HG02938 (cell line): Measurements from ENCODE around the gene GPRC5B.

Source experiments
- ATAC-seq: cut with Tn5 transposase; IDR thresholded peaks from one replicate; pipeline ENCODE4 v1.9.1; 2021; ENCODE audit warnings: mild to moderate bottlenecking, moderate library complexity; ENCODE audit not compliant: unreplicated experiment

The GPRC5B gene

GRCh38 chr16:19884611-19885450 is at the start of gene GPRC5B:
GPRC5B (minus strand) TSS chr16:19884848; CDS start chr16:19872845, 12,003 bp downstream.
- no peak for ATAC-seq

- ATAC-seq, result no peak
Observed at GRCh38 chr16:19933740-19934139, 49.1 kb upstream of the GPRC5B start.

GRCh38 chr16:19929062-19929511 is 44.4 kb upstream of the GPRC5B start:
- ATAC-seq, result no peak

- ATAC-seq, result no peak
Observed at GRCh38 chr16:19928432-19928831, 43.8 kb upstream of the GPRC5B start.

- no peak for ATAC-seq
Observed at GRCh38 chr16:19926449-19927390, 42.1 kb upstream of the GPRC5B start.

- no peak for ATAC-seq
Observed at GRCh38 chr16:19923396-19923795, 38.7 kb upstream of the GPRC5B start.

GRCh38 chr16:19919142-19919541 is 34.5 kb upstream of the GPRC5B start:
- ATAC-seq, result no peak

- ATAC-seq, result no peak
Observed at GRCh38 chr16:19916064-19916463, 31.4 kb upstream of the GPRC5B start.

- ATAC-seq, result no peak
Observed at GRCh38 chr16:19914877-19915276, 30.2 kb upstream of the GPRC5B start.

GRCh38 chr16:19913340-19913645 is 28.6 kb upstream of the GPRC5B start:
- ATAC-seq, result no peak

GRCh38 chr16:19912455-19913339 is 28.0 kb upstream of the GPRC5B start:
- no peak for ATAC-seq

GRCh38 chr16:19911747-19912454 is 27.3 kb upstream of the GPRC5B start:
- ATAC-seq, result no peak

GRCh38 chr16:19911204-19911603 is 26.6 kb upstream of the GPRC5B start:
- ATAC-seq, result no peak

- no peak for ATAC-seq
Observed at GRCh38 chr16:19909750-19910322, 25.2 kb upstream of the GPRC5B start.

GRCh38 chr16:19908921-19909320 is 24.3 kb upstream of the GPRC5B start:
- no peak for ATAC-seq

GRCh38 chr16:19907161-19907992 is 22.7 kb upstream of the GPRC5B start:
- ATAC-seq, result peak; percentile 85

- ATAC-seq, result no peak
Observed at GRCh38 chr16:19901164-19901563, 16.5 kb upstream of the GPRC5B start.

- ATAC-seq, result no peak
Observed at GRCh38 chr16:19899605-19899955, 14.9 kb upstream of the GPRC5B start.
